Hepatocyte (in vitro differentiated cells): ENCODE data around the gene SPSB3.

ENCODE experiments used
- CTCF ChIP-seq: fragments of 200-600 bp; sonication (generic); IDR thresholded peaks from 2 replicates; pipeline ENCODE4 v1.5.1; 2016; ENCODE audit warnings: antibody characterized with exemption, mild to moderate bottlenecking; ENCODE audit not compliant: poor library complexity
- EZH2 ChIP-seq: fragments of 200-600 bp; sonication (generic); IDR thresholded peaks from 2 replicates; pipeline ENCODE4 v1.6.1; 2016; ENCODE audit warnings: antibody characterized with exemption, mild to moderate bottlenecking, borderline replicate concordance

GRCh38 chr16:1740234-1740633 lies 42.1 kb downstream of the SPSB3 start:
- TF ChIP-seq CTCF = no peak
- no peak for TF ChIP-seq EZH2
